Stomach (tissue), 9 donors: ENCODE measurements around the gene EMP1. TPM values are rescaled to one million over a fixed set of nuclear protein-coding genes. Genes with fewer than 3 reads are reported as not detected.

Experiments used
- DNase-seq, 2 donors: peaks; one replicate each; pipeline versions ENCODE4 v3.0.0 to v3.0.0-alpha.2; 2013 to 2019
- H3K27ac ChIP-seq, 5 donors: fragments of 200-600 bp in 4 of 5; sonication (generic) in 4 of 5; one replicate each; pipeline ENCODE4 v1.5.1; 2013 to 2019; ENCODE audit warnings: mild to moderate bottlenecking in 1 of 5, moderate library complexity in 1 of 5
- H3K27me3 ChIP-seq, 3 donors: fragments of 200-600 bp; sonication (generic); one replicate each; pipeline ENCODE4 v1.5.1; 2017 to 2019; ENCODE audit warnings: mixed run types in 1 of 3
- H3K36me3 ChIP-seq, 4 donors: fragments of 200-600 bp; sonication (generic); 1 replicate in 3 of 4; 2 replicates in 1 of 4; pipeline ENCODE4 v1.5.1; 2016 to 2019
- H3K4me1 ChIP-seq, 4 donors: fragments of 200-600 bp; sonication (generic); one replicate each; pipeline ENCODE4 v1.5.1; 2016 to 2019
- H3K4me3 ChIP-seq, 4 donors: fragments of 200-600 bp; sonication (generic) in 3 of 4; one replicate each; pipeline ENCODE4 v1.5.1; 2016 to 2019; ENCODE audit warnings: mild to moderate bottlenecking in 1 of 4
- H3K9me3 ChIP-seq, 4 donors: fragments of 200-600 bp; sonication (generic); one replicate each; pipeline ENCODE4 v1.5.1; 2016 to 2019
- EP300 ChIP-seq: sonication (generic); formaldehyde crosslinking; IDR thresholded peaks from one replicate; pipeline ENCODE4 v1.6.1; 2017; ENCODE audit warnings: antibody characterized with exemption
- POLR2A ChIP-seq, 4 donors: fragments of 450-650 bp; IDR thresholded peaks; one replicate each; pipeline ENCODE4 v1.6.1; 2016; ENCODE audit warnings: antibody characterized with exemption in 4 of 4, control low read depth in 2 of 4, mild to moderate bottlenecking in 1 of 4, moderate library complexity in 1 of 4
- POLR2AphosphoS5 ChIP-seq, 3 donors: sonication (generic); formaldehyde crosslinking; IDR thresholded peaks; one replicate each; pipeline ENCODE4 v1.6.1; 2016; ENCODE audit warnings: antibody characterized with exemption in 3 of 3
- WGBS, 5 donors: extraction: QIAGEN DNeasy Blood & Tissue Kit in 3 of 5; methylation state at CpG; one replicate each; pipeline versions ENCODE4 v1.1.5 to v1.1.7; 2013 to 2018; 5-methylcytosine and 5-hydroxymethylcytosine counted together
- intact Hi-C: fragments of 100-400 bp; cut with DNase I; formaldehyde crosslinking; loops from one replicate; pipeline ENCODE4 v1.15.1; 2023; ENCODE audit warnings: low total_unique reads
- polyA plus RNA-seq, 3 donors: library from polyadenylated mRNA; stranded (reverse); fragments of 200-250 nt; gene quantifications; one replicate each; pipeline ENCODE4 v1.2.3, GENCODE V29; 2013
- total RNA-seq, 5 donors: library from RNA; depleted of rRNA; stranded (reverse); fragments of >200 nt; gene quantifications; one replicate each; pipeline versions ENCODE4 v1.1.0 to v1.2.3, GENCODE V29; 2014 to 2016
- TF ChIP-seq, protein P1 (sequence below), 7 experiments: fragments of 450-650 bp in 4 of 7; fragments of 200-600 bp in 3 of 7; sonication (generic) in 3 of 7; IDR thresholded peaks; one replicate each; pipeline ENCODE4 v1.5.1; 2016 to 2019; ENCODE audit warnings: antibody characterized with exemption in 7 of 7, control low read depth in 2 of 7, mild to moderate bottlenecking in 1 of 7
- donor health status: healthy with polysubstance abuse.
- donor health status: Bipolar disorder and iron deficiency.
- donor health status: healthy.

The EMP1 gene
- total and polyA plus RNA-seq, 8 donors: 6.2 to 209 (median 21.8) TPM

DNA sequence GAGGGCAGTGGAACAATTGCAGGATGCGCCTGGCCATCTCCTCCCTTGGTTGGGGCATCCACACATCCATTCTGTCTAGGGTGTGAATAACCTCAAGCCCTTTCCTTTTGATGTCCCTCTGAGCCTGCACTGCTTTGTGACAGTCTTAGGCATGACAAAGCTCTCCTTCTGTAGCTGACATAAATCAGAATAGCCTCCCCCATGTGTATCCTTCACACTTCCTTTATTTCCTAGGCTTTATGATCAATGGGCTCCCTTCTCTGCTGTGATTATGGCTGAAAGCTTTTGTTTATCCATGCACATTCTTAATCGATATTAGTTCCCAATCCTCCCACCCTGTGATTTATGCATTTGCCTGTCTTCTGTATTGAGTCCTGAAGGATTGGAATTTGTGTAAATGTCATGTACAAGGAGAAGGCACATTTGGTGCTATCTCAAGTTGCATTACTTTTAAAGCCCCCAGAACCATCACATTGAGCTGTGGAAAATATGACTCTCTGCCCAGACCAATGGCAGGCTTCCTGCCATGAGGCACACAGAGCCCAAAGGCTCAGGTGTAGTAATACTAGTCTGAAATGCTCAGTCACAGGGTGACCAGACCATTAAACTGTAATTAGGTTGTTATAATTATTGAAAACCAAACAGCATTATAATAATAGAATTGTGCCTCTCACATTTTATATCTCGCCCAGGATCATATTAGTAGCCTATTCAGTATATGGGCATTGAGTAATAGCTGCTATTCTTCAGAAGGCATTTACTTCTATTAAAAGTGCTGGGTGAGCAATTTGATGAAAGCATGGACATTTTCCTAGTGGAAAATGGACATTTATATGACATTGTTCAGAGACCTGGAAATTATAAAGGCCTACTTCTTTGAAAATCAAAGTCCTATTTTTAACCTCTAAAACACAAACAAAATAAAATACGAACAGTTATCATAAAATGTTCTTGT, 14.0 kb downstream of the EMP1 start:
- no peak overlapping the region for H3K27ac ChIP-seq
- 73 to 78% (median 77%) methylated on average over 4 of the region's 4 CpGs for WGBS, 5 donors
- intact Hi-C loops: loop anchor here (5.0 kb wide), 2 partner anchors 113 to 298 kb away; no protein-coding TSS in a partner anchor

GRCh38 chr12:13211191-13211858, 14.8 kb downstream of the EMP1 start:
- 33 to 51% (median 43%) methylated on average over 7 of the region's 7 CpGs for WGBS, 5 donors
- Histone ChIP-seq H3K9me3 (peaks cover 0 to 4% (median 0%) of the 10 kb centered on the region in 4 donors), H3K4me1 (peaks cover 14 to 62% (median 21%) of the 10 kb centered on the region in 4 donors), H3K36me3 (peaks cover 8 to 39% (median 36%) of the 10 kb centered on the region in 4 donors), H3K4me3 (no peak overlapping the region), H3K27me3 (no peaks in the 10 kb centered on the region), H3K27ac (peak overlapping the region in 2 of 5 donors; percentile 12 to 21)
- DNase-seq: no peak
- TF ChIP-seq, protein P1, sequence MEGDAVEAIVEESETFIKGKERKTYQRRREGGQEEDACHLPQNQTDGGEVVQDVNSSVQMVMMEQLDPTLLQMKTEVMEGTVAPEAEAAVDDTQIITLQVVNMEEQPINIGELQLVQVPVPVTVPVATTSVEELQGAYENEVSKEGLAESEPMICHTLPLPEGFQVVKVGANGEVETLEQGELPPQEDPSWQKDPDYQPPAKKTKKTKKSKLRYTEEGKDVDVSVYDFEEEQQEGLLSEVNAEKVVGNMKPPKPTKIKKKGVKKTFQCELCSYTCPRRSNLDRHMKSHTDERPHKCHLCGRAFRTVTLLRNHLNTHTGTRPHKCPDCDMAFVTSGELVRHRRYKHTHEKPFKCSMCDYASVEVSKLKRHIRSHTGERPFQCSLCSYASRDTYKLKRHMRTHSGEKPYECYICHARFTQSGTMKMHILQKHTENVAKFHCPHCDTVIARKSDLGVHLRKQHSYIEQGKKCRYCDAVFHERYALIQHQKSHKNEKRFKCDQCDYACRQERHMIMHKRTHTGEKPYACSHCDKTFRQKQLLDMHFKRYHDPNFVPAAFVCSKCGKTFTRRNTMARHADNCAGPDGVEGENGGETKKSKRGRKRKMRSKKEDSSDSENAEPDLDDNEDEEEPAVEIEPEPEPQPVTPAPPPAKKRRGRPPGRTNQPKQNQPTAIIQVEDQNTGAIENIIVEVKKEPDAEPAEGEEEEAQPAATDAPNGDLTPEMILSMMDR (IDR thresholded peaks at IDR 0.05): no peak
- TF ChIP-seq POLR2AphosphoS5 (IDR thresholded peaks at IDR 0.05) (no peak), POLR2A (IDR thresholded peaks at IDR 0.05) (no peak), EP300 (no peak)
- intact Hi-C loops: loop anchor here (5.0 kb wide), 2 partner anchors 114 to 299 kb away; no protein-coding TSS in a partner anchor

More for the DNA sequence above, 14.0 kb downstream of the EMP1 start:
- Histone ChIP-seq H3K36me3 (peaks cover 8 to 33% (median 28%) of the 10 kb centered on the region in 4 donors), H3K4me1 (peaks cover 14 to 70% (median 24%) of the 10 kb centered on the region in 4 donors), H3K27me3 (no peaks in the 10 kb centered on the region), H3K4me3 (no peak overlapping the region), H3K9me3 (no peaks in the 10 kb centered on the region)
- DNase-seq: no peak
- no peak for TF ChIP-seq POLR2A (IDR thresholded peaks at IDR 0.05)
- TF ChIP-seq, protein P1 (IDR thresholded peaks at IDR 0.05): no peak

DNA sequence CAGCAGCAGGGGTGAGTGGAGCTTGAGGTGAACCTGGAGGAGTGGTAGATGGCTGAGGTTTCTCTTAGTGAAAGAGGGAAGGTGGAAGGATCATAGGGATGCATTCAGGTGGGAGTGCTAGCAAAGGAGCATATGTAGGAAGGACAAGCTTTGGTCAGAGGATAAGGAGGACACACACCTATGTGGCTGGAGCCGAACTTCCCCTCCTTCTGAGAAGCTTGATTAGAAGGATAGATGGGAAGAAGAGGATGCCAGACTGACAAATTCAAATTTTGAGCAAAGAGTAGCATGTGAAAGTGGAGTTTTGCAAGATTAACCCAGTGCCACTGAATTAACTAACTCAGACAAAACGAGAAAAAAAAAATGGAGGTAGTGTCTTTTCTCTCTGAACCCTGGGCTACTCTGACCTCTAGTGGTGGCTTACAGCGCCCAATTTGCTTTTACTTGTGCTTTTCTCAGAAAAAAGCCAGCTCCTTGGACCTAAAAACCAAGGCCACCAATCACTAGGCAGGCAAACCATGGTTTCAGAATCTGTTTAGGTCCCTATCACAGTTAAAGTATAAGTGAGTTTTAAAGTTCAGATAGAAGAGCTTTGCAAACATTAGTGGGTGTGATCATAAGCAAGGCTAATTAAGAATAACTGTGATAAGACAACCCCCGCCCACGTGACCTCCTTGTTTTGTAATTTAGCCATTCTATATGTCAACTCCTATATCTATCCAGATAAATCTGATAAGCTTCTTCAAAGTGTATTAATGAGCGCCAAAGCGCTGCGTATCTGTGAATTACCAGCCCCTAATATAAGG, 15.5 kb downstream of the EMP1 start:
- Histone ChIP-seq H3K9me3 (peaks cover 0 to 4% (median 0%) of the 10 kb centered on the region in 4 donors), H3K36me3 (peaks cover 11 to 45% (median 43%) of the 10 kb centered on the region in 4 donors), H3K4me3 (no peak overlapping the region), H3K4me1 (peaks cover 14 to 55% (median 20%) of the 10 kb centered on the region in 4 donors), H3K27ac (peak overlapping the region in 2 of 5 donors; percentile 12 to 21), H3K27me3 (no peaks in the 10 kb centered on the region)
- WGBS, 5 donors: 28 to 48% (median 40%) methylated on average over 8 of the region's 8 CpGs
- no peak for TF ChIP-seq POLR2AphosphoS5 (IDR thresholded peaks at IDR 0.05)
- TF ChIP-seq, protein P1 (IDR thresholded peaks at IDR 0.05): peak in 5 of 7 experiments; percentile 63 to 80 (median 74)
- peak; percentile 66 to 91 for DNase-seq
- intact Hi-C loops: loop anchor here (5.0 kb wide), 2 partner anchors 115 to 300 kb away; no protein-coding TSS in a partner anchor
